HEK293 (cell line): ENCODE results near the gene FRS2.

Experiments
- CTCF ChIP-seq: fragments of 450-650 bp; formaldehyde crosslinking; IDR thresholded peaks from 2 replicates; pipeline ENCODE4 v1.5.1; 2016; ENCODE audit warnings: missing biosample characterization, missing genetic modification characterization
- HOXD13 ChIP-seq: sonication (generic); formaldehyde crosslinking; IDR thresholded peaks from 2 replicates; pipeline ENCODE4 v1.8.0; 2022; ENCODE audit warnings: missing genetic modification reagents, borderline replicate concordance
- PRDM1 ChIP-seq: fragments of 450-650 bp; formaldehyde crosslinking; IDR thresholded peaks from 2 replicates; pipeline ENCODE4; 2016; ENCODE audit warnings: missing biosample characterization, missing genetic modification characterization
- PRDM10 ChIP-seq: fragments of 450-650 bp; formaldehyde crosslinking; IDR thresholded peaks from 2 replicates; pipeline ENCODE4 v1.5.1; 2016; ENCODE audit warnings: missing biosample characterization, missing genetic modification characterization
- TCF7L2 ChIP-seq: IDR thresholded peaks from 2 replicates; pipeline ENCODE4 v1.6.1; 2011; ENCODE audit warnings: low read depth, mild to moderate bottlenecking, inconsistent platforms, low read length, moderate library complexity, borderline replicate concordance
- YY1 ChIP-seq: fragments of 450-650 bp; formaldehyde crosslinking; IDR thresholded peaks from 2 replicates; pipeline ENCODE4 v1.5.1; 2018; ENCODE audit warnings: missing biosample characterization, missing genetic modification characterization
- ZBTB26 ChIP-seq: fragments of 450-650 bp; formaldehyde crosslinking; optimal IDR thresholded peaks from 2 replicates; pipeline ENCODE3; 2016; ENCODE audit warnings: missing biosample characterization, mild to moderate bottlenecking, missing genetic modification characterization
- ZNF133 ChIP-seq: fragments of 450-650 bp; formaldehyde crosslinking; IDR thresholded peaks from 2 replicates; pipeline ENCODE4 v1.5.1; 2016; ENCODE audit warnings: missing biosample characterization, missing genetic modification characterization
- ZNF174 ChIP-seq: fragments of 450-650 bp; formaldehyde crosslinking; IDR thresholded peaks from 2 replicates; pipeline ENCODE4 v1.5.0; 2017; ENCODE audit warnings: missing biosample characterization, mild to moderate bottlenecking, missing genetic modification characterization
- ZNF658 ChIP-seq: fragments of 450-650 bp; formaldehyde crosslinking; IDR thresholded peaks from 2 replicates; pipeline ENCODE4; 2016; ENCODE audit warnings: missing biosample characterization, missing genetic modification characterization
- TF ChIP-seq, protein P1 (sequence below): fragments of 450-650 bp; formaldehyde crosslinking; IDR thresholded peaks from 2 replicates; pipeline ENCODE4 v1.5.1; 2016; ENCODE audit warnings: missing biosample characterization, missing genetic modification characterization
- TF ChIP-seq, protein P2 (sequence below): fragments of 450-650 bp; formaldehyde crosslinking; IDR thresholded peaks from 2 replicates; pipeline ENCODE4 v1.5.1; 2017; ENCODE audit warnings: missing biosample characterization, missing genetic modification characterization
- TF ChIP-seq, protein P3 (sequence below): fragments of 450-650 bp; formaldehyde crosslinking; conservative IDR thresholded peaks from 2 replicates; pipeline ENCODE4 v1.5.1; 2016; ENCODE audit warnings: low read depth, missing biosample characterization, missing genetic modification characterization

GRCh38 chr12:69610729-69611128 is 140.5 kb downstream of the FRS2 start, which contains the start of gene LRRC10:
- TF ChIP-seq ZNF658 (tag by site-specific recombination) (no peak), HOXD13 (CRISPR knock-in tag) (no peak), ZNF174 (no peak), PRDM10 (no peak), YY1 (tag by site-specific recombination) (no peak), CTCF (tag by site-specific recombination) (no peak), PRDM1 (tag by site-specific recombination) (no peak), ZNF133 (tag by site-specific recombination) (no peak), ZBTB26 (tag by site-specific recombination) (no peak), TCF7L2 (no peak)
- TF ChIP-seq, protein P1, sequence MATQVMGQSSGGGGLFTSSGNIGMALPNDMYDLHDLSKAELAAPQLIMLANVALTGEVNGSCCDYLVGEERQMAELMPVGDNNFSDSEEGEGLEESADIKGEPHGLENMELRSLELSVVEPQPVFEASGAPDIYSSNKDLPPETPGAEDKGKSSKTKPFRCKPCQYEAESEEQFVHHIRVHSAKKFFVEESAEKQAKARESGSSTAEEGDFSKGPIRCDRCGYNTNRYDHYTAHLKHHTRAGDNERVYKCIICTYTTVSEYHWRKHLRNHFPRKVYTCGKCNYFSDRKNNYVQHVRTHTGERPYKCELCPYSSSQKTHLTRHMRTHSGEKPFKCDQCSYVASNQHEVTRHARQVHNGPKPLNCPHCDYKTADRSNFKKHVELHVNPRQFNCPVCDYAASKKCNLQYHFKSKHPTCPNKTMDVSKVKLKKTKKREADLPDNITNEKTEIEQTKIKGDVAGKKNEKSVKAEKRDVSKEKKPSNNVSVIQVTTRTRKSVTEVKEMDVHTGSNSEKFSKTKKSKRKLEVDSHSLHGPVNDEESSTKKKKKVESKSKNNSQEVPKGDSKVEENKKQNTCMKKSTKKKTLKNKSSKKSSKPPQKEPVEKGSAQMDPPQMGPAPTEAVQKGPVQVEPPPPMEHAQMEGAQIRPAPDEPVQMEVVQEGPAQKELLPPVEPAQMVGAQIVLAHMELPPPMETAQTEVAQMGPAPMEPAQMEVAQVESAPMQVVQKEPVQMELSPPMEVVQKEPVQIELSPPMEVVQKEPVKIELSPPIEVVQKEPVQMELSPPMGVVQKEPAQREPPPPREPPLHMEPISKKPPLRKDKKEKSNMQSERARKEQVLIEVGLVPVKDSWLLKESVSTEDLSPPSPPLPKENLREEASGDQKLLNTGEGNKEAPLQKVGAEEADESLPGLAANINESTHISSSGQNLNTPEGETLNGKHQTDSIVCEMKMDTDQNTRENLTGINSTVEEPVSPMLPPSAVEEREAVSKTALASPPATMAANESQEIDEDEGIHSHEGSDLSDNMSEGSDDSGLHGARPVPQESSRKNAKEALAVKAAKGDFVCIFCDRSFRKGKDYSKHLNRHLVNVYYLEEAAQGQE, result no peak
- TF ChIP-seq, protein P2, sequence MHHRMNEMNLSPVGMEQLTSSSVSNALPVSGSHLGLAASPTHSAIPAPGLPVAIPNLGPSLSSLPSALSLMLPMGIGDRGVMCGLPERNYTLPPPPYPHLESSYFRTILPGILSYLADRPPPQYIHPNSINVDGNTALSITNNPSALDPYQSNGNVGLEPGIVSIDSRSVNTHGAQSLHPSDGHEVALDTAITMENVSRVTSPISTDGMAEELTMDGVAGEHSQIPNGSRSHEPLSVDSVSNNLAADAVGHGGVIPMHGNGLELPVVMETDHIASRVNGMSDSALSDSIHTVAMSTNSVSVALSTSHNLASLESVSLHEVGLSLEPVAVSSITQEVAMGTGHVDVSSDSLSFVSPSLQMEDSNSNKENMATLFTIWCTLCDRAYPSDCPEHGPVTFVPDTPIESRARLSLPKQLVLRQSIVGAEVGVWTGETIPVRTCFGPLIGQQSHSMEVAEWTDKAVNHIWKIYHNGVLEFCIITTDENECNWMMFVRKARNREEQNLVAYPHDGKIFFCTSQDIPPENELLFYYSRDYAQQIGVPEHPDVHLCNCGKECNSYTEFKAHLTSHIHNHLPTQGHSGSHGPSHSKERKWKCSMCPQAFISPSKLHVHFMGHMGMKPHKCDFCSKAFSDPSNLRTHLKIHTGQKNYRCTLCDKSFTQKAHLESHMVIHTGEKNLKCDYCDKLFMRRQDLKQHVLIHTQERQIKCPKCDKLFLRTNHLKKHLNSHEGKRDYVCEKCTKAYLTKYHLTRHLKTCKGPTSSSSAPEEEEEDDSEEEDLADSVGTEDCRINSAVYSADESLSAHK (tag by site-specific recombination), result no peak
- TF ChIP-seq, protein P3, sequence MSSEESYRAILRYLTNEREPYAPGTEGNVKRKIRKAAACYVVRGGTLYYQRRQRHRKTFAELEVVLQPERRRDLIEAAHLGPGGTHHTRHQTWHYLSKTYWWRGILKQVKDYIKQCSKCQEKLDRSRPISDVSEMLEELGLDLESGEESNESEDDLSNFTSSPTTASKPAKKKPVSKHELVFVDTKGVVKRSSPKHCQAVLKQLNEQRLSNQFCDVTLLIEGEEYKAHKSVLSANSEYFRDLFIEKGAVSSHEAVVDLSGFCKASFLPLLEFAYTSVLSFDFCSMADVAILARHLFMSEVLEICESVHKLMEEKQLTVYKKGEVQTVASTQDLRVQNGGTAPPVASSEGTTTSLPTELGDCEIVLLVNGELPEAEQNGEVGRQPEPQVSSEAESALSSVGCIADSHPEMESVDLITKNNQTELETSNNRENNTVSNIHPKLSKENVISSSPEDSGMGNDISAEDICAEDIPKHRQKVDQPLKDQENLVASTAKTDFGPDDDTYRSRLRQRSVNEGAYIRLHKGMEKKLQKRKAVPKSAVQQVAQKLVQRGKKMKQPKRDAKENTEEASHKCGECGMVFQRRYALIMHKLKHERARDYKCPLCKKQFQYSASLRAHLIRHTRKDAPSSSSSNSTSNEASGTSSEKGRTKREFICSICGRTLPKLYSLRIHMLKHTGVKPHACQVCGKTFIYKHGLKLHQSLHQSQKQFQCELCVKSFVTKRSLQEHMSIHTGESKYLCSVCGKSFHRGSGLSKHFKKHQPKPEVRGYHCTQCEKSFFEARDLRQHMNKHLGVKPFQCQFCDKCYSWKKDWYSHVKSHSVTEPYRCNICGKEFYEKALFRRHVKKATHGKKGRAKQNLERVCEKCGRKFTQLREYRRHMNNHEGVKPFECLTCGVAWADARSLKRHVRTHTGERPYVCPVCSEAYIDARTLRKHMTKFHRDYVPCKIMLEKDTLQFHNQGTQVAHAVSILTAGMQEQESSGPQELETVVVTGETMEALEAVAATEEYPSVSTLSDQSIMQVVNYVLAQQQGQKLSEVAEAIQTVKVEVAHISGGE (tag by site-specific recombination), result no peak
